Germinal center (tissue), 1 donor: ENCODE data around the gene TAGAP.
"Not testable (repeated sequence)": the region's sequence is repeated elsewhere in the genome, so short reads cannot be mapped to it uniquely, and the experiment has no call there.

Experiments
- DNase-seq: peaks from one replicate; pipeline ENCODE4 v3.0.0; 2012; ENCODE audit warnings: mixed read lengths, low spot score

Gene TAGAP

DNA sequence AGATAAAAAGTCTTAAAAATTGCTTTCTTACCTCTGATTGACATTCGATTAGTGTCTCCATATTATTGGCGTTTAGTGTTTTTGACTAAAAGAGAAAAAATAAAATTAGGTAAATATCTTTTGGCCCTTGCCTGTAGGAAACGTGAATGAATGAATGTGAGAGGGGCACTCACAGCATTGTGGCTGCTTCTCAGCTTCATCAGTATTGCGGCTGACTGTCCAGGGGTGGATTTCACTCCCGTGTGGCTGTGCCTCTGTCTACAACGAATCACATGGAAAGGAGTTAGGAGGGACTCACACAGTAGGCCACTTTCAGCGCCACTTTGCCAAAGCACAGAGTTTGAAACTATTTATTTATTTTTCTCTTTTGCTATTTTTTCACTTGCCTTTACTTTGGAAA is 844 bp downstream of the TAGAP start:
- DNase-seq, result no peak

DNA sequence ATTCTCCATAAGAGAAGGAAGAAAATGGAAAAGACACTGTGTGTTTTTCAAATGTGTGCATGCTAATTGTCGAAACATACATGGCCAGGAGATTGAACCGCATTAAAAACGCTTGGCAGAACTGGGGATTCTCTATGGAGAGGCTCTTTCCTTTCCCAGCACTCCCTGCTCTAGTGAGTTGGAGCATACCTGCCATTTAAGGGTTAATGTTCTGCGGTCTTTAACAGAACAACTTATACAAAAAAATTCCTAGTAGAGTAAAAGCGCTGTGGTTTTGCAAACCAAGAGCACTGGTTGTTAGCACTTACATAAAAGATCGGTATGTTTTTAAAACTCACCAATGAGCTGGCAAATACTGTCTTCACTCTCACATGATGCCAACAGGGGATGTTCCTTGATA is 1.5 kb downstream of the TAGAP start:
- no peak for DNase-seq

DNA sequence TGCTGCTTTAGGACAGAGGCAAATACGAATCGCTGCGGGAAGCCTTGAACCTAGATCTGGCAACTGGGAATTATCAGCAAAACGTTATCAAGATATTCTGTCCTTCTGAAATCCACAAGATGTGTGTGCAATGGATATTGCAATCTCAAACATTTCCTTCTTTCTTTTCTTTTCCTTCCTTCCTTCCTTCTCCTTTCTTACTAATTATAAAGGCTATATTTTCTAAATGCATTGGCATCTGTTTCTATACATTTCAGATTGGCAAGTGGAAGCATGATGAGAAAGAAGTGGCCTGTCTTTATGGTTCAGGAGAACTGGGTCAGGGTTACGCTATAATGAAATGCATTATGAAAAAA is 2.0 kb downstream of the TAGAP start:
- DNase-seq, result no peak

DNA sequence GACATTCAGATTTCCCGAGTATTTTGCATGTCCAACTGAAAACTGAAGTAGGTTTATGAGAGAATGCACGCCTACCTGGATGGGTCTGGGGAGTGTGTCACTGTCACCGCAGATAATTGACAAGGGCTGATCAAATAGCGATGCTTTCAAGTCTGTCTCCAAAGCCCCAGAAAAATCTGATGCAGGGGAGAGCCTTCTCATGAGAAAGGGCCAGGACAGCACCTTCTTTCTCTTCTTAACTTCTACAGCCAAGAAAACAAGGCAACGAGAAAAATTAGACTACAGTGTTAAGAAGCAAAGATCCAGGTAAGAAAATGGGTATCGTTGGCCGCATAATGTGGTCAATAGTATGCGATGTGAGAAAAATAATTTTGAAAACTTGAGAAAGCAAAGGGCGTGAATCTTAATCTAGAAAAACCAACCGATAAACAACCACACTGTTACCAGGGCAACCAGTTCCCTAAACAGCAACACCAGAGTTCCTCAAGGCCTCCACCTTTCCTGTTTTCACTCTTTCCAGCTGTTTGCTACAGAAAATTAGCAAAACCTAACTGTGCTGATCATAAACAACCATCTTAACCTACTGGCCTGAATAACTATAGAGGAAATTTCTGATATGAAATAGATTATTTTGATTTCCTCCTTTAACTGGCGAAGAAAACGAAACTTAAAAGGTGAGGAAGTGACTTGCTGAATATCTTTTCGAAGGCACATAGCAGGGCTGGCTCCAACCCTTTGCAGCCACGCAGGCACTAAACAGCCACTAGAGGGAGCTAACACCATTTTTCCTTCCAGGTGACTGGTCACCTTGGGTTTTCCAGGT is 2.6 kb downstream of the TAGAP start:
- peak; percentile 77 for DNase-seq

DNA sequence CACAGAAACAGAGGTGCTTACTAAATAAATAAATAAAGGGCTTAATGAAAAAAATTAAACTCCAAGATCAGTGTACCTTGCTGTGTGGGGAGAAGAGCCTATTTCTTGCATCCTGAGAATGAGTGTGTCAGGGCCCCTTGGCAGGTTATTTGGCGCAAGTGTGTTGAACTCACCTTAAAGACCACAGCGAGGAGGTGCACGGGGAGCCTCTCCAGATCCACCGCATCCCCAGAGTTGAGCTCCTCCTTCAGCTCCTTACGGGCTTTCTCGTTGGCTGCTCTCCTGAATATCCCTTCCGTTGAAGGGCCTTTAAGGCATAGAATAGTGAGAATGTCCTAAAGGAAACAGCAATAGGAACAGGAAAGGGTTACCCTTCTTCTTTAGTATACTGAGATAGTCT is 3.6 kb downstream of the TAGAP start:
- no peak for DNase-seq

DNA sequence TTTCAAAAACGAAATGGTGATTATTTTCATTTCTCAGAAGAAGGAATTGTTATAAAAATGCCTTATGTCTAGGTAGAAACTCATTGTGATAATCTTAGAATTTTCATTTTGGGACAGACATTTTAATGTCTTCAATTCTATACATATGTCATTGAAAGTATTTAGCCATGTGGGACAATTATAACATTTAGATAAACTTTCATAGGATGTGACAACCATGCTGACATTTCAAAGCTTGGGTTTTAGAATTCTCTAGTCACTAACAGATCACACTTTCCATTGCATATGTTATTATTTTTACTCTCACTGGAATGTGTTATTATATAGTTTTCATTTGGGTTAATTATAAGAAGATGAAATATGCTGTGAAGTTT is 4.9 kb downstream of the TAGAP start:
- DNase-seq, result no peak

DNA sequence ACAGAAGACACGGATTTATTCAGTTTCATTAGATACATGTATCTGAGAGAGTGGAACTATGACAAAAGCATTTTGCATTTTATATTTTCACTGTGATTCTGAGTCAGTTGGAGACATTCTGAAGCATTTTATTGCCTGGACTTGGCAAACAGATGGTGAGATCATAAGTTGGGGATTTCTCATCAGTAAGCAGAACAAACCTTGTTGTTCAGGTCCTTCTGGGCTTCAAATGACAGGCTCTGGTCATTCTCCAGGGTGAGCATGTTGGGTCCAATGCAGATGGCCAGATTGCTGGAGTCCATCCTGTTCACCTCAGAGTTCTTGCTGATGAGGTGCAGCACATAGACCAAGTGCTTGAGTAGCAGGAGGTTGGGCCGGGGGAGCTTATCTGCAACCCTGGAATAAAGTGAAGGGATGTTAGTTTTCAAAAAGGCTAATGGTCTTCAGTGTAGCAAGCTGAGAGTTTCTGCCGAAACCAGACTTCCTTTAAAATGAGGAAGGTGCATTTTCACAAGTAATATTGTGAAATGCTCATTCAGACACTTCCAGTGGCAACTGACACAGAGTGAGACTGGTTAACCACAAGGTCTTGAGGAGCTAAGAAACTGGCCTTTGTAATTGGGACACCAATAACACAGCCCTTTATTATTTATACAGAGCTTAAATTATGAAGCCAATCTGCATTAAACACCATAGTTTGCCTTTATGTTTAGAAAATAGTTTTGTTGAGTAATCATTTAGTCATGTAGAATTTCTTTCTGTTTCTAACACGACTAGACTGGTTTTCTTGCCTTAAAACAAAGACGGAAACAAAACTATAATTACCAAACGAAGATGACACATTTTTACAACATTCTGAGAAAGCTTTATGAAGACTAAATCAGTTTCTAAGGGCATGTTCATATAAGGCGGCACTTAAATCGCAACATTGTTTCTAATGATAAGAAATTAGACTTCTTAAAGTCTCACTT is 5.6 kb downstream of the TAGAP start:
- peak; percentile 64 for DNase-seq

DNA sequence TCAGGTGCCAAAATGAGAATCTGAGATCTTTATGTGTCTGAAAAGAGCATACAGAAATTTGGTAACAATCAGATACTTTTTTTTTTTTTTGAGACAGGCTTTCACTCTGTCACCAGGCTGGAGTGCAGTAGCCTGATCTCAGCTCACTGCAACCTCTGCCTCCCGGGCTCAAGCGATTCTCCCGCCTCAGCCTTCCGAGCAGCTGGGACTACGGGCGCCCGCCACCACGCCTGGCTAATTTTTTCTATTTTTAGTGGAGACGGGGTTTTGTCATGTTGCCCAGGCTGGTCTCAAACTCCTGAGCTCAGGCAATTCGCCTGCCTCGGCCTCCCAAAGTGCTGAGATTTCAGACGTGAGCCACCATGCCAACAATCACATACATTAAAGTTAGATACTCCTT is 6.5 kb downstream of the TAGAP start:
- not testable (repeated sequence) for DNase-seq

DNA sequence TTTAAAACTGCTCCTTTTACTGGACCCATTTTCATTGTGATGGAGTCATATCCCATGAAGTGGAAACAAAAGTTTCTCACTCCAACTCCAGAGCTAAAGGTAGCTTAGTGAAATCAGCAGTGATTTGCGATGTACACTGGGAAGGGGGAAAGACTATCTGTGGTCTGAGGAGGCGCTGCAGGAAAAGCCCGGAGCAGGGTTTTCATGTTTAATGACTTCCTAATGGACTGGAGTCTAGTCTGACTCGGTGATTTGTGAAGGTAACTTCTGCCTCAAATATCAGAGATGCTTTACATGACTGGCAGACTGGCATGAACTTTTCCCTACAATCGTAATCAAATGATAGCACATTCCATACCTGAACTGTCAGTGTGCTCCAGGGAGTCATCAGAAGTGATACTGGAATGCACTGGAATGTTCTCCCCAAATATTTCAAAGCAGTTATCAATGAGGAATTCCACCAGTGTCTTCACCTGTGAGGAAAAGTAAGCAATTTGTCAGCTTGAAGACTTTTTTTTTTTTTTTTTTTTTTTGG is 7.0 kb downstream of the TAGAP start:
- no peak for DNase-seq

DNA sequence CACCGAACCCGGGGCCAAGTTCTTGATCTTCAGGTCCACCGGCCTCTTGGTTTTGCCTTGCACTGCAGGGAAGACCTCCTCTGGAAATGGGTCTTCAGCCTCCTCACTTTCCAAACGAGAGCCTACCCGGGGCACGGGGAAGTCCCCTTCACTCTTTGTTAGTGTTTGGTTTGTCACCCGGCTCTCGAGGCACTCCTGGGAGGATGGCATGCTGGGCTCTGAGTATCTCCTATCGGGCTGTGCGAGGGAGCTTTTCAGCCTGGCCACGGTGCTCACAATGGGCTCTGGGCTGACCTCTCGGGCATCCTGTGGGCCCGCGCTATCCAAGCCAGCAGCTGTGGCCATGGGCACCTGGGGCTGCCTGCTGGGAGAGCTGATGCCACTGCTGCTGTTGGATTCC is 8.1 kb downstream of the TAGAP start:
- DNase-seq, result no peak

DNA sequence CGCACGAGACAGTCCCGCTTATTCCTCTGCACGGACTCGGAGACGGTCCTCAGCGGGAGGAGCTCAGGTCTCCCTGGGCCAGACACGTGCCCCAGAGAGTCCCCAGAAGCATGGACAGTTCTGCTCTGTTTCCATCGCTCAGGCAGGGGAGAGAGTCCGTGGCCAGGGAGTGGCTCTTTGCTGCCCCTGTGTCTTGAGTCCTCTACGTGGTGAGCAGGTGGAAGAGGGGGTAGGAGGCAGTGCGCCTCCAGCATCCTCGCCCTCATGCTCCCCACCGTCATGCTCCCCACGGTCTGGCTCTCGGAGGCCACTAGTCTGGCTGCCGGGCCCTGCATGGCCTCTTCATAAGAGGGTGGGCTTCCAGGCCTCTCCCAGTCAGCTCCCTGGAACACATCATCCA is 8.9 kb downstream of the TAGAP start:
- no peak for DNase-seq

DNA sequence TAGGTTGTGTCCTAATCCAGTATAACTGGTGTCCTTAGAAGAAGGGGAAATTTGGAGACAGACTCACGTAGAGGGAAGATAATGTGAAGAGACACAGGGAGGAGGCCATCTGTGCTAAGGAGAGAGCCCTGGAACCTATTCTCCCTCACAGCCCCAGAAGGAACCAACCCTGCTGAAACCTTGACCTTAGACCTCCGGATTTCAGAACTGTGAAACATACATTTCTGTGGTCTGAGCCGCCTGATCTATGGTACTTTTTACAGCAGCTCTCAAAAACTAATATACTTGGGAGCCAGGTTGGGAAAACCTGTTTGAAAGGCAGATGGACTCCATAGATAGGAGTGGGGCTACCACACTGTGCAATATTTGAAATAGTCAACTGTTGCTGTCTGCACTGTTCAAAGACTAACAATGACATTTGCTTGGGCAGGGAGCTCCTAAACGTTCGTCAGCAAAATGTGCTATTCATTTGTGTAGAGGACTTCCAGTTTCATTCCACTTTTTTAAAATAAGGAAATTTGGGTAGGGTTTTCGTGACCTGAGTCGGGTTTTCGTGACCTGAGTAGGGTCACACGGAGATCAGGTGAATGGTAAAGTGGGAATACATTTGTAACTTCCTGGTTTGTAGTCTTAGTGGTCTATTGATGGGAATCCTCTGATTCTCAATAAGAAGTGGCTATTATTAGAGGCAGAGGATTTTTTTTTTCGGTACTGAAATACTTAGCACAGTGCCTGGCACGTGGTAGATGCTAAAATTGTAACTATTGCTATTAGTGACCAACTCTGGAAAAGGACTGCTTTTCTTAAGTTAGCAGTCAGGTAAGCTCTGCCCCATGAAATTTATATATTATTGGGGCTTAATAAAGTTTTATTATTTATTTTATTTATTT is 11.4 kb downstream of the TAGAP start:
- no peak for DNase-seq

DNA sequence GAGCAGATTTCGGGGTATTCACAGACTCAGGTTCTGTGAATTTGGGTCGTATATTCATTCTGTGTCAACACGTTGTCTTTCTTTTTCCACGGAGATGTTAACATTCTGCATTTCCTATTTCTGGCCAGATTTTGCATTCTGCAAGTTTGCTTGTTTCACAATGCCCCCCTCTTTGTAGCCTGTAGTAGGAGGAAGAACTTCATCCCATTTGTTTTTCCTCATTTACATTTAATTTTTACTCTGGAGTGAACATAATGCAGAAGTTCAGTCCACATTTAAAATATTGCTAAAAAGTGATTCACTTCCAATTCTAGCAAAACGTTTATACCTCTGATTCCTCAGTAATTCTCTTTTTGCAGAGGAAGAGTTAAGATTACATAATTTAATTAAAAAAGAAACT is 12.9 kb downstream of the TAGAP start:
- no peak for DNase-seq

DNA sequence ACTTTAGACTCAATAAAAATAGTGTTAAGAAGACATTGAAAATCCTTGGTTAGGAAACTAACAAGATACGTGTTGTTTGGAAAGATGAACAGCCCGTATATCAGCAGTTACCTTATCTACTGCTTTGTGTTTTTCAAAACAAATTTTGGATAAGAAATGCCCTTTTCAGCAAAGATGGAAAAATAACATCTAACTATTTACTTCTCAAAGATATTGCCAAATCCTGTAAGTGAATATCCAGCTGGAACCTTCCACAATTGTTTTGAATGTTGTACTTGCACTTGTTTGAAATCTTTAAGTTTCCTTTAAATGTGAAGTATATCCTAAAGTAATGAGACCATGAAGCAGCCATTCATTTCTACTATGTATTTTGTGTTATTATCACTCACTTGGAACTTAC is 14.6 kb downstream of the TAGAP start:
- DNase-seq, result no peak

DNA sequence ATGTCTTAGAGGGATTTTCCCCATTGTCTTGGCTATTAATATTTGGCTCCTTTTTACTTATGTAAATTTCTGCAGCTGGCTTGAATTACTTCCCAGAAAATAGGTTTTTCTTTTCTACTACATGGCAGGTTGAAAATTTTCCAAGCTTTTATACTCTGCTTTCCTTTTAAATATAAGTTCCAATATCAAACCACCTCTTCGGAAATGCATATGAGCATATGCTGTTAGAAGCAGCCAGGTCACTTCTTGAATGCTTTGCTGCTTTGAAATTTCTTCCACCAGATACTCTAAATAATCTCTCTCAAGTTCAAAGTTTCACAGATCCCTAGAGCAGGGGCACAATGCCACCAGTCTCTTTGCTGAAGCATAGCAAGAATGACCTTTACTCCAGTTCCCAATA is 19.6 kb downstream of the TAGAP start:
- DNase-seq, result not testable (repeated sequence)

DNA sequence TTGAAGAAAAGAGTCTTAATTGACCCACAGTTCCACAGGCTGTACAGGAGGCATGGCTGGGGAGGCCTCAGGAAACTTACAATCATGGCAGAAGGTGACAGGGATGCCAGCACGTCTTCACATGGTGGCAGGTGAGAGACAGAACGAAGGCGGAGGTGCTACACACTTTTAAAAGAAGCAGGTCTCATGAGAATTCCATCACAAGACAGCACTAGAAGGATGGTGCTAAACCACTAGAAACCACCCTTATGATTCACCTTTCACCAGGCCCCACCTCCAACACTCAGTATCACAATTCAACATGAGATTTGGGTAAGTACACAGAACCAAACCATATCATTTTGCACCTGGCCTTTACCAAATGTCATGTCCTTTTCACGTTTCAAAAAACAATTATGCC is 20.9 kb downstream of the TAGAP start:
- no peak for DNase-seq

DNA sequence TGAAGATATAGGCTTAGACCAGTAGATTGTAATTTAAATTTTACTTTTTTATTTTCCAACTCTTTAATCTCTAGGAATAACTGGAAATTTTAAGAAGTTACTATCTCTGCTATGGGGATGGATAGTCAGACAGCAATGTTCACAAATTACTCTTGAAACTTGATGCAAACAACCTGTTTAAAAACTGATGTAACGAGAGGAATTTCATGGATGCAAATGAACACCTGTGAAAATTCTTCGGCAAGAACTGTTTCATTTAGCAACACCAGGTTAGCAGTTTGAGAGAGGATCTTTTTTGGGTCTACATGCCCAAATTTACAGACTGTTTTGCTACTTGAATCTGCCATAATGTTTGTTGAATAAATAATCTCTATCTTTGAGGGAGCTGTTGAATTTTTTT is 24.8 kb downstream of the TAGAP start:
- no peak for DNase-seq

DNA sequence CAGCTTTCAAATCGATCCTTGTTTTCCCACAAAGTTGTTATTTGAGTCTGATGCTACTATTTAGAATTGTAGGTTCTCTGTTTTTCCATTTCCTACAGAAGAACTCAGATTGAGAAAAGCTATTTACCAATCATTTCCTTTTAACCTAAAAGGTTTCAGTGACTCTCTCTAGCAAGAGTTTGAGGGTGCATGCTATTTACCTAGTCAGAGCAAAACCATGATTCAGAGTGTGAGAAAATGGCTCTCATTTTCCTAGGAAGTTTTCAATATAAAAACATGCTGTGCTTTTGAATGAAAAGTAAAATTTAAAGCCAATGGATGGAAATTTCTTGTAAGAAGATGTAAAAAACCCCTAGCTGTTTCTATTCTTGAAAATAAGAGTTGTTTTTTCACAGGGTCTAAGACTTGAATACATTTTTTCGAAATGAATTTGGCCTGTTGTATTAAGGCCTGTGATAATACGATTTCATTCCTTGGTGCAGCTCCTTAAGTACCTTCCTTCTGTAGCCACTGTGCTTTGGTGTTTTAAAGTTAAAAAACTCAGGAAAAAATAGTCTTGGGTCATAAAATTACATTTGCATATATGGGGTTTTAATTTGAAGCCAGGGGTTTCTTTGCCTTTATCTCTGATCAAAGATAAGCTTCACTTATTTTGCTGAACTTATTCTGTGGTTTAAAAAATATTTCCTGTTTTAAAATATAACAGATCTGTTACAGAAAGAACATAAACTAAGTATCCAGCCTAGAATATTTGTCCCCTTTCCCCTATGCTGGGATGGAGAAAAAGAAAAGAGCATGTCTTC is 26.8 kb downstream of the TAGAP start:
- DNase-seq, result no peak

DNA sequence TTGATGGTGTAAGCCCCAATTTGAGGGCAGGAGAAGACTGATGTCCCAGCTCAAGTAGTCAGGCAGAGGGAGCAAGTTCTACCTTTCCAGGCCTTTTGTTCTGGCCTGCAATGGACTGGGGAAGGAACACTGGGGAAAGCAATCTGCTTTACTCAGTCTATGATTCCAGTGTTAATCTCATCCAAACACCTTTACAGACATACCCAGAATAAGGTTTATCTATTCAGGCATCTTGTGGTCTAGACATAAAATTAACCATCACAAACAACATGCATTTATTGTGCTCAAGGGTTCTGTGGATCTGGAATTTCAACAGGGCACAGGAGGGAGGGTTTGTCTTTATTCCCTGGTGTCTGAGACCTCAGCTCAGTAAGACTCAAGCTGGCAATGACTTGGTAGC is 30.4 kb downstream of the TAGAP start:
- no peak for DNase-seq

DNA sequence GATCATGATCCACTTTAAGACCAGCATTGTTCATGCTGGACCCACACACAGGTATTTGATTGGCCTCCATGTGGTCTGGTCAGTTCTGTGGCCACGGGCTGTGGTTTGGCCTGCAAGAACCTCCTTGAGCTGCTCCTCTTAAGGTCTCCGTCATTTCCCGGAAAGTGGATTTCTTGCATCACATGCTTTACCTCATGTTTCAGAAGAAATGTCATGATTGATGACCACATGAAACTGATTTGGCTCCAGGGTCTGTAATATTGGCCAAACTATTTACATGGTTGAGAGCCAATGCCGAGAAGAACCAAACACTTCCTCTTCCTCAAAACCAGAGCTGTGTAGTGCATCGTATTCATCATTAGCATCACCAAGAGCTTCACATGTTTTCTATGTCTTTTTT is 31.6 kb downstream of the TAGAP start:
- no peak for DNase-seq

DNA sequence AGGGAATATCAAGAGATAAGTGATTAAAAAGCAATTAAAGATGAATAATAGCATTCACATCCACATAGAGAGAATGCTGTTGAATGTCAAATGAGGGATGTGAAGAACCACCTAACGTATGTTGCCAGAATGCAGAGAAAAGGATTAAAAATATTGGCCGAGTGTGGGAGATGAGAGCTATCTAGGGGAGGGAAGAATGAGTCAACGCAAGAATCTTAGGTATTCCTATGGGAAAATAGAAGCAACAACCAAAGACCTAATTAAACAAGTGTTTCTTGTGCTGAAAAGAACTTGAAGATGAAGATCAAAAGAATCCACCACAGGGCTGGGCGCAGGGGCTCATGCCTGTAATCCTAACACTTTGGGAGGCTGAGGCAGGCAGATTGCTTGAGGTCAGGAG is 32.6 kb downstream of the TAGAP start:
- no peak for DNase-seq
